ENCODE data around the gene FAM24B.
"Not testable (repeated sequence)": the region's sequence is repeated elsewhere in the genome, so short reads cannot be mapped to it uniquely, and the experiment has no call there.

FAM24B gene

GRCh38 chr10:122879339-122880273 lies at the start of gene FAM24B:
TSS of gene FAM24B (minus strand) at chr10:122879581. CDS start at chr10:122850515, 29,066 bp downstream.
- DNase-seq (ENCODE audit: low spot score): peak; percentile 99

GRCh38 chr10:122915700-122916099 lies 36.3 kb upstream of the FAM24B start:
- DNase-seq (ENCODE audit: low spot score): no peak

GRCh38 chr10:122911889-122912484 lies 32.6 kb upstream of the FAM24B start:
- DNase-seq (ENCODE audit: low spot score): peak; percentile 19

- no peak for DNase-seq (ENCODE audit: low spot score)
These were observed 30.9 kb upstream of the FAM24B start, which contains the start of gene FAM24A for GRCh38 chr10:122910310-122910709. TSS of gene FAM24A (plus strand) at chr10:122910610. CDS start at chr10:122911635, 1,025 bp downstream.

GRCh38 chr10:122903861-122904260 lies 24.5 kb upstream of the FAM24B start:
- not testable (repeated sequence) for DNase-seq (ENCODE audit: low spot score)

- DNase-seq (ENCODE audit: low spot score): no peak
These were observed 15.0 kb upstream of the FAM24B start for GRCh38 chr10:122894261-122894944.

- DNase-seq (ENCODE audit: low spot score): no peak
These were observed 4.8 kb upstream of the FAM24B start for GRCh38 chr10:122884166-122884565.

GRCh38 chr10:122882766-122883165 lies 3.4 kb upstream of the FAM24B start:
- no peak for DNase-seq (ENCODE audit: low spot score)

- no peak for DNase-seq (ENCODE audit: low spot score)
These were observed 512 bp downstream of the FAM24B start for GRCh38 chr10:122878799-122879338.

- no peak for DNase-seq (ENCODE audit: low spot score)
These were observed 2.1 kb downstream of the FAM24B start for GRCh38 chr10:122877264-122877663.

GRCh38 chr10:122876467-122876855 lies 2.9 kb downstream of the FAM24B start:
- no peak for DNase-seq (ENCODE audit: low spot score)

GRCh38 chr10:122875843-122876466 lies 3.4 kb downstream of the FAM24B start:
- DNase-seq (ENCODE audit: low spot score): no peak

GRCh38 chr10:122871947-122872346 lies 7.4 kb downstream of the FAM24B start:
- not testable (repeated sequence) for DNase-seq (ENCODE audit: low spot score)

GRCh38 chr10:122868768-122869167 lies 10.6 kb downstream of the FAM24B start:
- DNase-seq (ENCODE audit: low spot score): not testable (repeated sequence)

GRCh38 chr10:122866757-122867482 lies 12.5 kb downstream of the FAM24B start:
- DNase-seq (ENCODE audit: low spot score): not testable (repeated sequence)

GRCh38 chr10:122864901-122865300 lies 14.5 kb downstream of the FAM24B start:
- no peak for DNase-seq (ENCODE audit: low spot score)

- DNase-seq (ENCODE audit: low spot score): no peak
These were observed 15.2 kb downstream of the FAM24B start for GRCh38 chr10:122864194-122864592.

GRCh38 chr10:122863216-122864193 lies 15.9 kb downstream of the FAM24B start:
- no peak for DNase-seq (ENCODE audit: low spot score)

- DNase-seq (ENCODE audit: low spot score): peak; percentile 82
These were observed 17.6 kb downstream of the FAM24B start for GRCh38 chr10:122861711-122862161.

- DNase-seq (ENCODE audit: low spot score): no peak
These were observed 19.9 kb downstream of the FAM24B start for GRCh38 chr10:122859527-122859926.
